ENCODE results near the gene PDX1.
"Not testable (repeated sequence)": the region's sequence is repeated elsewhere in the genome, so short reads cannot be mapped to it uniquely, and the experiment has no call there.

The PDX1 gene

DNA sequence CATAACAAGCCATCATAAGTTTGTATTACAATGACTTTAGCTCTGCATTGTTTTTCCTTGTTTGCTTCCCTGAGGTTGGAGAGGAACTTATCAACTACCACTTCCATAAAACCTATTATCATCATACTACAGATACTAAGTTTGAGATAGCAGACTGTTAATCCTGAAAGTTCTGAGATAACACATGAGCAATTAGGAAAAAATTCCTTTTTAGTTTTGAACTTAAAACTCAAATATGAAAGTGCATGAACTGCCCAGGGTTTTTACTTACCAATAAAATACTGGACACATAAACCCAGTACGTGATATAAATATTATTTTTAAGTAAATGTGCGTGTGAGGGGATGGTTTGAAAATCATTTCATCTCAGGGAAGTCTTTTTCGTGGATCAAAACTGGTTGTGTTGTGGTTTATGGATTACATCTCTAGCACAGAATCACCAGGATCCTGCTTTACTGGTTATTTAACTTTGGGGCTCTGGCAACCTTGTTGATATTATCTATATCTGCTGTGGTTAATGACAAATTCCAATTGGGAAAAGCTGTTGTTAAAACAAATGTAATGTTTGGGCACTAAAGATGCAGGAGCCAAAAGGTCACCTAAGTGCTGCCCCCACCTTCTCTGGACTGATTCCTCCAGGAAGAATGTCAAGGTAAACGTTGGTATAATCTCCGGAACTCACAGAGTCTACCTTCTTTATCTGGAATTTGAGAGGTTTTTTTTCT is 36.9 kb downstream of the PDX1 start:
- no peak for DNase-seq (ENCODE audit: low read depth in 2 of 2)

DNA sequence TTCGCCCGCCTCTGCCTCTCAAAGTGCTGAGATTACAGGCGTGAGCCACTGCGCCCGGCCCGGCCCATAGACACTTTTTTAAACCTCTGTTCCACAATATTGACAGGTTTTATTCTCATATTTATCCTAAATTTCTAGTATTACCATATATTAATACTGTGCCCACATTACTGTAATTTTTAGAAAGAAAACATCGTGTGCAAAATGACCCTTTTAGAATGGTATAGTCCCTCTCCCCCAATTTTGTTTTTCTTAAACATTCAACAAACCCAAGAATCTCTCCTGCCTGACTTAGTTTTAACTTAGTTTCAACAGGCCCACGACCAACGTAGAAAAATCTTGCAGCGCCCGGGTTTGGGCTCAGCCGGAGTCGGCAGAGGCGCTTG is 40.2 kb downstream of the PDX1 start:
- DNase-seq (ENCODE audit: low read depth in 2 of 2) = no peak

DNA sequence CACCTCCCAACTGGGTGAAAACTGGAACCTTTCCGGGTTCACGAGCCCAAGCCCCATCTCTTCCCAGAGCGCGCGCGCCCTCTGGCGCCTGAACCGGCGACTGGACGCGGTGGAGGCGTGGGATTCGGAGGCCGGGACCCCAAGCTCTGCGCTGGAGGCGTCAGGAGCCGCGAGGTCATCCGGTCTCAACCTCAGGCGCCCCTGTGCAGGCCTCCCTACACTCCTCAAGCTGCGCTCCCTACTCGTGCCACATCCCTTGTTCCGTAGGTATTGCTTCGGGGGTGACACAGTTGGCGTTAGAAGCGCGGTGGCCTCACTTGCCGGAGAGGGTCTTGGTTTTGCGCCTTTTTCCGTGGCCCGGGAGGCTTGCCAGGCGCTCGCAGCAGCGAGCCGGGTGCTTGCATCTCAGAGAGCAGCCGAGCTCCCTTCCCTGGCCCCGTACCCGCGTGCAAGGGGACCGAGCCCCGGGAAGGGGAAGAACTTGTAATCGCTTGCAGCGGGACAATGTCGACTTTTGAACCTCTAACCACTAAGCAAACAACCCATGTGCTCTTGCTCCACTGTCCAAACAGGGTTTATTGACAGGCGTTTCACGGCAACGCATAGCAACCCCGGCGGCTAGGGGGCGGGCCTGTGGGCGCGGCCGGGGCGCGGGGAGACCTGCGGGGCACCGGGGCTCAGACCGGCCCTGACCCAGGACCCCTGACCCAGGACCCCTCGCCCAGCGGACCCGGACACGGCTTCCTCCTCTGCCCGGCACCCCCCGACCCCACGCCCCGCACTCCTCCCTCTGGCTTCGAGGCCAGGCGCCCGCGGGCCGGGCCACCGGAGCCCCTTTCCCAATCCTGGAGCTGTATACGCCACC is 40.8 kb downstream of the PDX1 start:
- DNase-seq (ENCODE audit: low read depth in 2 of 2) = no peak

DNA sequence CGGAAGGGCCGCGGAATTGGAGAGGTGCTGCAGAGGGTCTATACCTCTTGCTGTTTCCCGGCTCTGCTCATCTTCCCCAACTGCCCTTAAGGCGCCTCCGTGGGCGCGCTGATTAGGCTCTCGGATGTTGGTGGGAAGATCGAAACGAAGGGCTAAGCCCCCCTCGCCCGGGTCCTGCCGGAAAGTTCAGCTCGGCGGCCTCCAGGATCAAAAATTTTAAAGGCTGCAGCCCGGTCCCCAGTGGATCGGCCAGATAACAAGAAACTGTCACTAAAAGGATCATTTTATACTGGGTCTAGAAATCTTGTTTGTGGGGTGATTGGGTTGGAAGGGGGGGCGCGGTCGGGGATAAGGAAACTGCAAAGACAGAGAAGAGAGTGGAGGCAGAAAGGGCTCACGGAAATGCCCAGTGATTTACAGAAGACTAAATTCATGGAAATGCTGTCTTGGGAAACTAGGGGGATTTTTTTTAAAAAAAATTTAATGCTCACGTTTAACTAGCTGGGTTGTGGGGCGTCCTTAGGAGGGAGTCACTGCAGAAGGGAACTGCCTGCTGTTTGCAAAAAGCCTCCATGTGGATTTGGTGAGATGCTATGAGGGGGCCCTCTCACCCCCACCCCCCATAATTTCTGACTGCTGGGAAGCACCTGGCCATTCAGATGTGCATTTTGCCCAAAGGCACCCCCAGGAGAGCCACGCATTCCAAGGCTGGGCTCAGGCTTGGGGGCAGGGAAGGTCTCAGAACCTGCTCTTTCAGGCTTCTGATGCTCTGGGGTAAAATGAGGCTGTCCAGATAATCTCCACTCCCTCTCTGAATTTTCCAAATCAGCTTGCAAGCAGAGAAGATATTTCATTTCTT is 41.7 kb downstream of the PDX1 start:
- no peak for DNase-seq (ENCODE audit: low read depth in 2 of 2)

DNA sequence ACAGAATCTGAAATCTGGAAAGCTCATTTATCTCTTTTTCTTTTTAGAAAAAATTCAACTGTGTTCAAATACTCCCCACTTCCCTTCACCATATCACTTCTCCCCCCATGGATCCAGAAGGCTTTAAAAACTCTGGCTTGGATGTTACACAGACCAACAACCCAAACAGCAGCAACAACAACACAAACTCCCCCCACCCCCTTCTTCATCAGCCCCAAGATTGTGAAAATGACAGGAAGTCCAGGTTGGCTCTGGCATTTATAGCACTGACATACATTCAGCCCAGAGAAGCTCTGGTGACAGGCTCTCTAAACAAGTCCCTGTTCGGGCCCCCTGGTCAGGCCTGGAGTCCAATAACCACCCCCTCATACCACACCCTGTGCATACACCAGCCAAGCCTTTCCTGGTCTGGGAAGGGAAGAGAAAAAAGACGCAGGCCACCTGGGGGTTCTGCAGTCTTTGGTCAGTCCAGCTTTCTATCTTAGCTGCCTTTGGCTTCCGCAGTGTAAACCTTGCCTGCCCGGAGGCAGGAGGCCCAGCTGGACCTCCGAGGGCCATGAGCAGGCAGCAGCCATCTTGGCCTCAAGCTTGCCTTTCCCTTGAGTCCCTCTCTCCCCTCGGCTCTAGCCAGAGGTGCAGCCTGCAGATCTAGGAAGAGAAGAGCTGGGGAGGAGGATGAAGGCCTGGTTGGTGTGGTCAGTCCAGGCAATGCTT is 42.5 kb downstream of the PDX1 start:
- DNase-seq (ENCODE audit: low read depth in 2 of 2) = no peak

DNA sequence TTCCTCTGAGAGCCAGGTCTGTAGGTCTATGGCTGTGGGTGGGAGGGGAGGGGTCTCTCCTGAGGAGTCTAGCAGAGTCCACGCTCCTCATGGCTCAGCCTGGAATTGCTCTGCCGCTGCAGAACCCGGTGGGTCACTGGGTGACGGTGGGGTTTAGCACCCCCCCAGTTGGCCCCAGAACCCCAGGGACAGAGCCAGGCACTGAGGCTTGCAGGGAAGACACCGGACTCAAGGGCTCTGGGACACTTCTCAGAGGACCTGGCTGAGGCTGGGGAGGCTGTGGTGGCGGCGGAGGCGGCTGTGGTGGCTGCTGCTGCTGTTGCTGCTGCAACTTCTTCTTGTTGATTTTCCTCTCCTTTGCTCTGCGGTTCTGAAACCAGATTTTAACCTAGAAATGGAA is 43.2 kb downstream of the PDX1 start:
- no peak for DNase-seq (ENCODE audit: low read depth in 2 of 2)

DNA sequence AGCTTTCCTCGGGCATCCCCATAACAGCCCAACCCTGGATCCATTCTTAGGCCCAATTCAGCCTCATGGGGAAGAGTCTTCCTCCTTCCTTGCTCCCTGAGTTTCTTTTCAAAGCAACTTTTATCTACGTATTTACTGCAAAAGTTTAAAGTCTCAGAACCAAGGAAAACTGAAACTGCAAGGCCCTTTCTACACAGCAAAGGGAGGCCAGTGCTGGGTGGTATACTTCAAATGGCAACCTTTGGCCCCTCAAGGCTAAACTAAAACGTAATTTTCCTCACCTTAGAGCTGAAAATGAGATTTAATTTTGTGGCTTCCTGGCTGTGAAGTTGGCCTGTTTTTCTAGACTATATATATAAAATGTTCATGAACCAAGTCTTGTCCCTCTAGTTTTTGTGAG is 43.7 kb downstream of the PDX1 start:
- DNase-seq (ENCODE audit: low read depth in 2 of 2) = no peak

DNA sequence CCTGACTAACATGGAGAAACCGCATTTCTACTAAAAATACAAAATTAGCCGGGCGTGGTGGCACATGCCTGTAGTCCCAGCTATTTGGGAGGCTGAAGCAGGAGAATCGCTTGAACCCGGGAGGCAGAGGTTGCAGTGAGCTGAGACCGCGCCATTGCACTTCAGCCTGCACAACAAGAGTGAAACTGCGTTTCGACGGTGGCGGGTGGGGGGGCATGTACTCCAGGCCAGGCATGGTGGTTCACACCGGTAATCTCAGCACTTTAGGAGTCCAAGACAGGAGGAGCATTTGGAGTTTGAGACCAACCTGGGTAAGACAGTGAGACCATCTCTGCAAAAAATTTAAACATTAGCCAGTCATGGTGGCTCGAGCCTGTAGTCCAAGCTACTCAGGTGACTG is 44.4 kb downstream of the PDX1 start:
- DNase-seq (ENCODE audit: low read depth in 2 of 2) = not testable (repeated sequence)

DNA sequence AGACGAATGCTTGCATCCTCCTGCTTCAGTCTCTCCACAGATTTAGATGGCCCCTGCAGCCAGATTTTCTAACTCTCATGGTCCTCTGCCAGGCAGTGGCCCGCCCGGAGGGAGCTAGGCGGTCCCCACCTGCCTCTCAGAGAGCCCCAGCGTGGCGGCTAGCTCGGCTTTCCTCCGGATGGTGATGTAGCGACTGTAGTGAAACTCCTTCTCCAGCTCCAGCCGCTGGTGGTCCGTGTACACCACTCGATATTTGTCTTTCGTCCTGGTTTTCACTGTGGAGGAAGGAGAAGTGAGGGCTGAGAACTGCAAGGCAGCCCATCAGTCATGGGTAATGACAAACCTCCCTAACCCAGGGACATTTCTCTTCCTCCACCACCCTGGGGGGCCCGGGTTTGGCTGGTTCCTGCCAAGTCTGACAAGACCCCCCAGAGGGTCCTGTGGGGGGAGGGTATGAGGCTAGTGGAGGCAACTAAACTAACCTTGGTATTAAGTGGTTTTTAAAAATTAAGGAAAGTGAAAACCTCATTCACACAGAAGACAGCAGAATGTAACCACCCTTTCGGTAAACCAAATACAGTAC is 45.0 kb downstream of the PDX1 start:
- DNase-seq (ENCODE audit: low read depth in 2 of 2) = no peak

DNA sequence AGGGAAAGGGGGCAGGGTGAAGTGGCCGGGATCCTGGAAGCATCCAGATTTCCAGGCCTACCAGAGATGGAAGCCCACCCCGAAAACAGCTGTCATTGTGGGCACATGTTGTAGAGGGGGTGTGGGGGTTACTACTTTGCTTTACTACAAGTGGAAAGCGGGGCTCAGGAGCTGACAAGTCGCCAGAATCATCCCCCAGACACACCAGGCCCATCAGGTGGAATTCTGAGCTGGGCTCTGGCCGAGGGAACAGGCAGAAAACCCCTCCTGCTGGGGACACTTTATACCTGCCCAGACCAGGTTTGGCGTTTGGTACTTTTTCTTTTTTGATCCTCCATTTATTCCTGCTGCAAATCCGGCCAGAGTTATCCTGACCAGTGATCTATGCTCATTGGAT is 45.5 kb downstream of the PDX1 start:
- no peak for DNase-seq (ENCODE audit: low read depth in 2 of 2)

DNA sequence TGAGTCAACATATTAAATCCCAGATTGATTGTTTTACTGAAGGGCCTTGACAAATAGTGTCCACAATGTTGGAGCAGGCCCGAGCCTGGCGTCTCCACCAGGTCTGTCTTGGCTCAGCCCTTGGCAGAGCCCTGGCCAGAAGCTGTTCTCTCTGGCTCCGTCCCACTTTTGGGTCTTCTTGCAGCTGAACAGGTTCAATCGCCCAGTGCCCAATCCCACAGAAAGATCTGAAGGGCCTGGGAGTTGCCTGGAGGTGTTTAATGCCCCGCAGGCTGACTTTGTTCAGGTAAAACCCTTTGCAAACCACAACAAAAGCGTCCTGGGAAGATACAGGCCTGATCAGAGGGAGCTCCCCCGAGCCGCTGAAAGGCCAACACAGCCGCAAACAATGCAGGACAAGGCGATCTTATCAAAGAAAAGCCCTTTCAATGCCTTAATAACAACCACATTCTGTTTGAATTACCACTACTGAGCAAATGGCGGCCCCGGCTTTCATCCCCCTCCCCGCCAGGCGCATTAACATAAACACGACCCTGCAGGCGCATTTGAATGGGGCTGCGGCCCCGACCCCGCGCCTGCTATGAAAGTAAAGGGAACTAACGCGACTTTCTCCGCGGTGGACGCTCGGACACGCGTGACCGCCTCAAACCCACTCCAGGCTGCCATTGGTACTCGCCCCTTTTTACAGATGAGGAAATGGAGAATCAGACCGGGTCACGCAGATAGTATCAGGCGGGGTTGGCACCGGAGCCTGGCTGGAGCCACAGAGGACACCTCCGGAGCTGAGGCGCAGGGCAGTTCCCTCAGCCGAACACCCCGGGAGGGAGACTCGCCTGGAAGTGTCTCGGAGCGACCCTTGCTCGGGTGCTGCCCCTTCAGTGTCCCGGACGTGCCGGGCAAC is 46.2 kb downstream of the PDX1 start:
- no peak for DNase-seq (ENCODE audit: low read depth in 2 of 2)

DNA sequence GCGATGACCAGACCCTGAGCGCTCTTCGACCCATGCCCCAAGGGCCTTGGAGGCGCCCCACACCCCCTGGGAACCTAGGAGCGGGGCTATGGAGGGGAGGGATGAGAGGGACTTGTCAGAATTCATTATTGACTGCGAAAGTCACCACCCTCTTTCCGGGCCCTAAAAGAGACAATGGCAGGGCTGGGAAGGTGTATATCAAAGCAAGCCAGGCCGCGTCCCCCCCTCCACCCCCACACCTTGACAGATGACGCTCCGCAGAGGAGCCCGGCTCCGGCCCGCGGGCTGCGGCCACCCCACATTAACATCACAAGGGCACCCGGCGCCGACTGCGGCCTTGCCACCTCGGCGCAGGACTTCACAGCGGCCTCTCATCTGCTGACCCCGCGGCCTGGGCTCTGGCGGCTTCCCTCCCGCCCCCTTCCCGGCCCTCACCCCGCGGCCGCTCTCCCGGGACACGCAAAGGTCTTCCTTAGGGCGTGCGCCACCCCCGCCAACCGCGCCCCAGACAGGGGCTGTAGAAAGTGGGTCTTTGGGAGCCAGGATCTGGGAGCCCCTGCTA is 46.9 kb downstream of the PDX1 start:
- DNase-seq (ENCODE audit: low read depth in 2 of 2) = no peak

DNA sequence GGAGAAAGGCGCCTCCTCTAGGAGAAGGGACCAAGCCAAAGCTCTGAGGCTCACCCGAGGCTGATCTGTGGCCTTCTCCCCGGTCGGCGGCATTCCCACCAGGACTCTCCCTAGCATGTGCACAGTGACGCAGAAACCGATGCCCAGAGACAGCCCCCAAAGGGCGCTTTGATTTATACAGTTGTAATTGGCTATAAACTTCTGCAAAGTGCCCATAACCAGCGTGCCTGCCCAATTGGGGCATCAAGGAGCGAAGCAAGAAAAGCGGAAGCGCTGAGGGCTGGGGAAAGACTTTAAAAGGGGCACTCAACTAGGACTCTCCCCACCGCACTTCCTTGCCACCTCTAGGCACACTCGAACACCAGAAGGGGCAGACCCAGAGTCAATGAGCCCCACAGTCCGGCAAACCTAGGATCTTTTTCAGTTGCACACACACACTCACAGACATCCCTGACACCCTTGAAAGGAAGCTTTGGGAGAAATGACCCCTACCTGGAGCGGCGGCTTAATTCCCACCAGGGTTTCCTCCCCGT is 47.5 kb downstream of the PDX1 start:
- DNase-seq (ENCODE audit: low read depth in 2 of 2) = no peak

DNA sequence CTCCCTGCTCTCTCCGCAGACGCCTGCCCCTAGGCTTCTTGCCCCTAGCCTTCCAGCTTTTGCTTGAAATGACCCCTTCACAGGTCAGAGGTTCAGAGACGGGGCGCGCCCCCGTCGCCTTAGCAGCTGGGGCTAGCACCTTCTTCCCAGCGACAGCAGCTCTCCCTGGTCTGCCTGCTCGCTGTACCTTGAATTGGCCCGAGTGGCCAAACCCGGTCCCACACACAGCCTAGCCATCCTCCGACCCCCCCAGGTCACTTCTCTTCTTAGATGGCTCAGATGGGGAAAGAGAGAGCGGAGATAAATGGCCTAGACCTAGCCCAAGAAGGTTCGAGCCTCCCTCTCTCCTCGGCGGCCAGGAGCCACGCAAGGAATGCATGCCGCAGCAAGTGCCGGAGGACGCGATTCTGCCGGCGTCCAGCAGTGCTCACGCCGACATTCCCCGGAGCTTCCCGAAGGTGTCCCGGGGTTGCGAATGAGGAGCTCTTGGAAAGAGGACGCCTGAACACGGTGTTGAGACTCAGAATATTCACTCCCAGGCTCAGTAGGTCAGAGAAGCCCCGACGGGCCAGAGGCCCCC is 48.0 kb downstream of the PDX1 start:
- no peak for DNase-seq (ENCODE audit: low read depth in 2 of 2)

DNA sequence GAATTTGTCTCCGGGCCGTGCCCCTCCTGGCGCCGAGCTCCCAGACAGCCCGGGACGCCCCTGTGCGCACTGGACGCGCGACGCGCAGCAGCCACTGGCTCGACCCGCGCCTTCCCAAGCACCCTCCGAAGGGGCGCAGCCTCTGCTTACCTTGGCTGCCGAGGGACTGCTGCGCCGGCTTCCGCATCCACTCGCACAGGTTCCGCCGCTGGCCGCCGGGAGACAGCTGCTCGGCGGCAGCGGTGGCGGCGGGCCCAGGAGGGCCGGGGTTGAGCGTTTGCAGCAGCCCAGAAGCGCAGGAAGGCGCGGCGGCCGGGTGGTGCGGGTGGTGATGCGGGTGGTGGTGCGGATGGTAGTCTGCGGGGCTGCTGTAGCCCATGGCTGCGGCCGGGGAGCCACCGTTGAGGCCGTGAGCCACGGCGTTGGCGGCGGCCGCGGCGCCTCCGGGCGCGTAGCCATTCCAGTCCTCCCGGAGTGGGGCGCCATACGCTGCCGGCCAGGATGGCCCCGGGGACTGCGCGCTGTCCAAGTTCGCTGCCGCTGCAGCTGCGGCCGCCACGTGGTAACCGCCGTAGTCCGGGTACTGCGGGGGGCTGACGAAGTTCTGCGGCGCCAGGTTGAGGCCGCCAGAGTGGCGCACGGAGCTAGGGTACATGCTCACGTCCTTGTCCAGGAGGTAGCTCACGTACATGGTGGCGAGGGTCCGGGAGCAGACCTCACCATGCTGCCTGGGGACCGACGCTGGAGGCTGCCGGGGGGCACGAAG is 48.7 kb downstream of the PDX1 start:
- no peak for DNase-seq (ENCODE audit: low read depth in 2 of 2)

DNA sequence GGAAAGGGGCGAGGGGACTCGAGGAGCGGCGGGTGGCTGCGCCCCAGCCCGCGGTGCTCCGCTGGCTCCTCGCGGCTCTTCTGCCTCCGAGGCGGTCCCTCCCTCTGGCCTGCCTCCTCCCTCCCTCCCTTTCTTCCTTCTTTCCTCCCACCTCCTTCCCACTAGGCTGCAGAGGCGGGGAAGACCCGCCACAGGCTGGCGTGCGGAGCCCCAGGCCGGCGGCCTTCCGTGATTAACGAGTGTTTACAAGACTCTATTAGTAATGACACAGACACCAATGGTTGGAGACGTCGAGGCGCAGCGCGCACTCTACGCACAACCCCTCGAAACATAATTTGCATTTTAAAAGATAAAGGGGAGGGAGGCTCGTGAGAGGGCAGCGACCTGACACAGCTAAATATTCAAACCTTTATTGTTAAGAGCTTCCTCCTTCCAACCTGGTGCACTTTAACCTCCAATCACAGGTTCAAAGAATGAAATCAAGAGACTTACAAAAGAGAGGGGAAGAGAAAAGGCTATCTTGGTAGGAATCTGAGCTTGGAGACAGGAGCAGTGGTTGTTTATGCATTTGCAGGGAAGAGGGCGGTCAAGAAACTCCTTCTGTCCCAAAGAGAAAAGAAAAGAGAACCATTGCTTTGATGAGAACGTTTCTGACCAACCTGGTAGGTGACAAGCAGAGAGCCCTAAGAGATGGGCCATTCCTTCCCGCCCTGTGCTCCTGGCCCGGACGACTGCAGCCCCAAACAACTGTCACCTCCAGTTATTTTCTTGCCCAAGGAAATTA is 49.5 kb downstream of the PDX1 start, which contains the start of gene CDX2:
Gene CDX2, minus strand, starts transcription at position 234 of the 784 bp plus-strand sequence. CDS start 309 bp downstream, outside the sequence.
- no peak for DNase-seq (ENCODE audit: low read depth in 2 of 2)

DNA sequence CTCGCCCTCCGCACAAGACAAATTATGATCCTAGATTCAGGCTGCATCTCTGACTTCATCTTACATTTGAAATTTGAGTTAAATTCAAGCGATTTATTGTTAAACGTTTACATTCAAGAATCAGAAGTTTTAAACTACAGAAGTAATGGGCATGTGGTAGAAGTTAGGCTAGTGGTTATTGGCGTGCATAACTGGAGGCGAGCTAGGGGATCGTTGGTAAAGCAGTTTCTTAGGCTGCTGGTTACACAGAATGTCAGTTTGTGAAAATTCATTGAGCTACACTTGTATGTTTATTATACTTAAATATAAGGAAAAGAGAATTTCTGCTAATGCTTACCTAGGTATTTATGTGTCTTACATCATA is 50.0 kb downstream of the PDX1 start:
- DNase-seq (ENCODE audit: low read depth in 2 of 2) = no peak

Measured in fibroblast of skin of left biceps (primary cell).